Measurements from ENCODE around the gene XBP1. TPM values are rescaled to one million over a fixed set of nuclear protein-coding genes. Genes with fewer than 3 reads are reported as not detected.

Gene XBP1
- total and polyA plus RNA-seq, 2 of the 13 experiments (the other 11 are each of a cell fraction or from before 2014, with no cell fraction given), result 416 to 427 TPM

DNA sequence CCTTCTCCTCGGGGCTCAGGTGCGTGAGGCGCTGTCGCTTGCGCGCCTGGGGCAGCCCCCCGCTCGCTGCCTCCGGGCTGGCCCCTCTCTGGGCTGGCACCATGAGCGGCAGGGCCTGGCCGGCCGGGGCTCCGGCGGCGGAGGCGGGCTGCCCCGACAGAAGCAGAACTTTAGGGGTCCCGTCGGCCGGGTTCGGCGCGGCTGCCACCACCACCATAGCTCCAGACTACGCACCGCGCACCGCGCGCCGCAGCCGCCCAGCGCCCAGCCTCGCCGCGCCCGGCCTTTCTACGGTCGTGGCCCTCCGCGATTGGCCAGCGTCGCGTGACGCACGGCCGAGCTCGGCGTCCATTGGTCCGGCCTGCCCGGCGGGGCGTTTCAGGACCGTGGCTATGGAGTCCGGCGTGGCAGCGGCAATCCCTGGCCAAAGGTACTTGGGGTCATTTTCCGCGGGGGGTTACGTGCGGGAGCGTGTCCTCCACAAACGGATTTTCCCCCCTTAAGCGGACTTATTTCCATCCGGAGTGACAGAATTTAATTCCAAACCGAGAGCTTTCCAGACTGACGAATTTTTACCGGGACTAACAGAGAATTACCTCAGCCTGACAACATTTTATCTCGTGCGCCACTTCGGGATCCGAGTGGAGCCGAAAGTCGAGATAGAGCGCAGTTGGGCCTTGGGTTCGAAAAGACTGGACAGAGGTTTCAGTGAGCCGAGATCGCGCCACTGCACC lies at the start of gene XBP1 (continued):
- TF ChIP-seq, protein P1, sequence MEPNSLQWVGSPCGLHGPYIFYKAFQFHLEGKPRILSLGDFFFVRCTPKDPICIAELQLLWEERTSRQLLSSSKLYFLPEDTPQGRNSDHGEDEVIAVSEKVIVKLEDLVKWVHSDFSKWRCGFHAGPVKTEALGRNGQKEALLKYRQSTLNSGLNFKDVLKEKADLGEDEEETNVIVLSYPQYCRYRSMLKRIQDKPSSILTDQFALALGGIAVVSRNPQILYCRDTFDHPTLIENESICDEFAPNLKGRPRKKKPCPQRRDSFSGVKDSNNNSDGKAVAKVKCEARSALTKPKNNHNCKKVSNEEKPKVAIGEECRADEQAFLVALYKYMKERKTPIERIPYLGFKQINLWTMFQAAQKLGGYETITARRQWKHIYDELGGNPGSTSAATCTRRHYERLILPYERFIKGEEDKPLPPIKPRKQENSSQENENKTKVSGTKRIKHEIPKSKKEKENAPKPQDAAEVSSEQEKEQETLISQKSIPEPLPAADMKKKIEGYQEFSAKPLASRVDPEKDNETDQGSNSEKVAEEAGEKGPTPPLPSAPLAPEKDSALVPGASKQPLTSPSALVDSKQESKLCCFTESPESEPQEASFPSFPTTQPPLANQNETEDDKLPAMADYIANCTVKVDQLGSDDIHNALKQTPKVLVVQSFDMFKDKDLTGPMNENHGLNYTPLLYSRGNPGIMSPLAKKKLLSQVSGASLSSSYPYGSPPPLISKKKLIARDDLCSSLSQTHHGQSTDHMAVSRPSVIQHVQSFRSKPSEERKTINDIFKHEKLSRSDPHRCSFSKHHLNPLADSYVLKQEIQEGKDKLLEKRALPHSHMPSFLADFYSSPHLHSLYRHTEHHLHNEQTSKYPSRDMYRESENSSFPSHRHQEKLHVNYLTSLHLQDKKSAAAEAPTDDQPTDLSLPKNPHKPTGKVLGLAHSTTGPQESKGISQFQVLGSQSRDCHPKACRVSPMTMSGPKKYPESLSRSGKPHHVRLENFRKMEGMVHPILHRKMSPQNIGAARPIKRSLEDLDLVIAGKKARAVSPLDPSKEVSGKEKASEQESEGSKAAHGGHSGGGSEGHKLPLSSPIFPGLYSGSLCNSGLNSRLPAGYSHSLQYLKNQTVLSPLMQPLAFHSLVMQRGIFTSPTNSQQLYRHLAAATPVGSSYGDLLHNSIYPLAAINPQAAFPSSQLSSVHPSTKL (CRISPR knock-in tag; IDR thresholded peaks at IDR 0.05), result no peak
- no peak for TF ChIP-seq HCFC1 (IDR thresholded peaks at IDR 0.05; ENCODE audit: low read depth, low read length)
- TF ChIP-seq ZNF124 (CRISPR knock-in tag; IDR thresholded peaks at IDR 0.05), result peak; percentile 18; the same call in 1 of the 2 replicates
- TF ChIP-seq, protein P2, sequence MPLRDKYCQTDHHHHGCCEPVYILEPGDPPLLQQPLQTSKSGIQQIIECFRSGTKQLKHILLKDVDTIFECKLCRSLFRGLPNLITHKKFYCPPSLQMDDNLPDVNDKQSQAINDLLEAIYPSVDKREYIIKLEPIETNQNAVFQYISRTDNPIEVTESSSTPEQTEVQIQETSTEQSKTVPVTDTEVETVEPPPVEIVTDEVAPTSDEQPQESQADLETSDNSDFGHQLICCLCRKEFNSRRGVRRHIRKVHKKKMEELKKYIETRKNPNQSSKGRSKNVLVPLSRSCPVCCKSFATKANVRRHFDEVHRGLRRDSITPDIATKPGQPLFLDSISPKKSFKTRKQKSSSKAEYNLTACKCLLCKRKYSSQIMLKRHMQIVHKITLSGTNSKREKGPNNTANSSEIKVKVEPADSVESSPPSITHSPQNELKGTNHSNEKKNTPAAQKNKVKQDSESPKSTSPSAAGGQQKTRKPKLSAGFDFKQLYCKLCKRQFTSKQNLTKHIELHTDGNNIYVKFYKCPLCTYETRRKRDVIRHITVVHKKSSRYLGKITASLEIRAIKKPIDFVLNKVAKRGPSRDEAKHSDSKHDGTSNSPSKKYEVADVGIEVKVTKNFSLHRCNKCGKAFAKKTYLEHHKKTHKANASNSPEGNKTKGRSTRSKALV (CRISPR knock-in tag; IDR thresholded peaks at IDR 0.05), result peak; percentile 74
- TF ChIP-seq ZBTB38 (CRISPR knock-in tag; IDR thresholded peaks at IDR 0.05), result peak; percentile 69
- TF ChIP-seq KLF12 (CRISPR knock-in tag; IDR thresholded peaks at IDR 0.05; ENCODE audit: borderline replicate concordance), result no peak
- TF ChIP-seq, protein P3, sequence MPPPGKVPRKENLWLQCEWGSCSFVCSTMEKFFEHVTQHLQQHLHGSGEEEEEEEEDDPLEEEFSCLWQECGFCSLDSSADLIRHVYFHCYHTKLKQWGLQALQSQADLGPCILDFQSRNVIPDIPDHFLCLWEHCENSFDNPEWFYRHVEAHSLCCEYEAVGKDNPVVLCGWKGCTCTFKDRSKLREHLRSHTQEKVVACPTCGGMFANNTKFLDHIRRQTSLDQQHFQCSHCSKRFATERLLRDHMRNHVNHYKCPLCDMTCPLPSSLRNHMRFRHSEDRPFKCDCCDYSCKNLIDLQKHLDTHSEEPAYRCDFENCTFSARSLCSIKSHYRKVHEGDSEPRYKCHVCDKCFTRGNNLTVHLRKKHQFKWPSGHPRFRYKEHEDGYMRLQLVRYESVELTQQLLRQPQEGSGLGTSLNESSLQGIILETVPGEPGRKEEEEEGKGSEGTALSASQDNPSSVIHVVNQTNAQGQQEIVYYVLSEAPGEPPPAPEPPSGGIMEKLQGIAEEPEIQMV (CRISPR knock-in tag; IDR thresholded peaks at IDR 0.05; ENCODE audit: low read depth), result peak; percentile 51
- TF ChIP-seq U2AF1 (optimal IDR thresholded peaks at IDR 0.05; ENCODE audit: low read depth, low read length), result no peak
- no peak for TF ChIP-seq HMG20A (CRISPR knock-in tag; IDR thresholded peaks at IDR 0.05; ENCODE audit: borderline replicate concordance)
- TF ChIP-seq ZNF652 (CRISPR knock-in tag; IDR thresholded peaks at IDR 0.05; ENCODE audit: borderline replicate concordance, low read depth), result no peak
- no peak for TF ChIP-seq MED13 (CRISPR knock-in tag; IDR thresholded peaks at IDR 0.05)
- TF ChIP-seq ZSCAN25 (CRISPR knock-in tag; IDR thresholded peaks at IDR 0.05), result no peak
- peak; percentile 55; the same call in 1 of the 2 replicates for TF ChIP-seq NR2F2 (IDR thresholded peaks at IDR 0.05; ENCODE audit: borderline replicate concordance, low read depth)
- peak; percentile 100 for TF ChIP-seq AGO2 (optimal IDR thresholded peaks at IDR 0.05; ENCODE audit: low read depth, low read length)
- TF ChIP-seq, protein P4, sequence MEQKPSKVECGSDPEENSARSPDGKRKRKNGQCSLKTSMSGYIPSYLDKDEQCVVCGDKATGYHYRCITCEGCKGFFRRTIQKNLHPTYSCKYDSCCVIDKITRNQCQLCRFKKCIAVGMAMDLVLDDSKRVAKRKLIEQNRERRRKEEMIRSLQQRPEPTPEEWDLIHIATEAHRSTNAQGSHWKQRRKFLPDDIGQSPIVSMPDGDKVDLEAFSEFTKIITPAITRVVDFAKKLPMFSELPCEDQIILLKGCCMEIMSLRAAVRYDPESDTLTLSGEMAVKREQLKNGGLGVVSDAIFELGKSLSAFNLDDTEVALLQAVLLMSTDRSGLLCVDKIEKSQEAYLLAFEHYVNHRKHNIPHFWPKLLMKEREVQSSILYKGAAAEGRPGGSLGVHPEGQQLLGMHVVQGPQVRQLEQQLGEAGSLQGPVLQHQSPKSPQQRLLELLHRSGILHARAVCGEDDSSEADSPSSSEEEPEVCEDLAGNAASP (CRISPR knock-in tag; IDR thresholded peaks at IDR 0.05; ENCODE audit: borderline replicate concordance), result peak; percentile 80
- TF ChIP-seq ZNF614 (CRISPR knock-in tag; IDR thresholded peaks at IDR 0.05; ENCODE audit: borderline replicate concordance), result 0 out of 2 replicates have a peak, but pooled peaks have one; percentile 12
- no peak for TF ChIP-seq ZNF839 (CRISPR knock-in tag; IDR thresholded peaks at IDR 0.05; ENCODE audit: borderline replicate concordance)
- TF ChIP-seq DR1 (CRISPR knock-in tag; IDR thresholded peaks at IDR 0.05), result peak; percentile 95
- TF ChIP-seq ZNF274 (CRISPR knock-in tag; IDR thresholded peaks at IDR 0.05), result no peak; the same call in 1 of the 2 replicates

All from HepG2 (cell line).